Astrocyte of the spinal cord (primary cell): Measurements from ENCODE around the gene TEPSIN.

Source experiments
- DNase-seq: peaks from one replicate; pipeline ENCODE4 v3.0.0; 2011; ENCODE audit warnings: low read depth, low spot score
- H3K4me3 ChIP-seq: 2 replicates; pipeline ENCODE4 v1.5.1; 2011; ENCODE audit warnings: low read depth, mild to moderate bottlenecking, low read length, moderate library complexity
- CTCF ChIP-seq: IDR thresholded peaks from 2 replicates; pipeline ENCODE4 v1.5.1; 2012; ENCODE audit warnings: low read depth, mild to moderate bottlenecking, low read length, inconsistent platforms
- in situ Hi-C: cut with HindIII; loops from 2 replicates; pipeline ENCODE4 v1.10.0; 2017; ENCODE audit warnings: low sequenced_read_pairs

TEPSIN gene

GRCh38 chr17:81246343-81246670, 7.5 kb upstream of the TEPSIN start:
- no peak for TF ChIP-seq CTCF
- DNase-seq = no peak
- in situ Hi-C loops = no loop called here
- H3K4me3 ChIP-seq = no peak overlapping the region

- in situ Hi-C loops = no loop called here
Measured at GRCh38 chr17:81245665-81246342, 6.9 kb upstream of the TEPSIN start.

GRCh38 chr17:81245024-81245664, 6.3 kb upstream of the TEPSIN start:
- DNase-seq = no peak

More at GRCh38 chr17:81245665-81246342, 6.9 kb upstream of the TEPSIN start:
- no peak for TF ChIP-seq CTCF
- H3K4me3 ChIP-seq = no peak overlapping the region
- DNase-seq = no peak

GRCh38 chr17:81244358-81245023, 5.6 kb upstream of the TEPSIN start:
- in situ Hi-C loops = no loop called here
- no peak overlapping the region for H3K4me3 ChIP-seq
- no peak for TF ChIP-seq CTCF
- DNase-seq = no peak

More at GRCh38 chr17:81245024-81245664, 6.3 kb upstream of the TEPSIN start:
- in situ Hi-C loops = no loop called here
- no peak for TF ChIP-seq CTCF
- H3K4me3 ChIP-seq = no peak overlapping the region

GRCh38 chr17:81243333-81243664, 4.4 kb upstream of the TEPSIN start:
- in situ Hi-C loops = no loop called here
- no peak for DNase-seq
- no peak overlapping the region for H3K4me3 ChIP-seq
- no peak for TF ChIP-seq CTCF

GRCh38 chr17:81242421-81243332, 3.8 kb upstream of the TEPSIN start:
- TF ChIP-seq CTCF = no peak
- in situ Hi-C loops = no loop called here
- DNase-seq = no peak
- no peak overlapping the region for H3K4me3 ChIP-seq
